ENCODE data around the gene MEIS3.
A peak's percentile ranks its signal among the peaks of the same experiment; 100 is the strongest.
"Not testable (repeated sequence)": the region's sequence is repeated elsewhere in the genome, so short reads cannot be mapped to it uniquely, and the experiment has no call there.

MEIS3 gene

GRCh38 chr19:47413941-47414340 lies 5.4 kb downstream of the MEIS3 start:
- DNase-seq: no peak

GRCh38 chr19:47411696-47412095 lies 7.6 kb downstream of the MEIS3 start:
- not testable (repeated sequence) for DNase-seq

- DNase-seq: no peak
Observed at GRCh38 chr19:47411101-47411500, 8.2 kb downstream of the MEIS3 start.

GRCh38 chr19:47408156-47408938 lies 11.0 kb downstream of the MEIS3 start:
- no peak for DNase-seq

GRCh38 chr19:47407417-47407774 lies 11.9 kb downstream of the MEIS3 start:
- DNase-seq: no peak

GRCh38 chr19:47406711-47407416 lies 12.5 kb downstream of the MEIS3 start:
- DNase-seq: no peak

- DNase-seq: no peak
Observed at GRCh38 chr19:47405854-47406417, 13.4 kb downstream of the MEIS3 start.

- DNase-seq: no peak
Observed at GRCh38 chr19:47405197-47405550, 14.2 kb downstream of the MEIS3 start.

- DNase-seq: no peak
Observed at GRCh38 chr19:47404334-47405196, 14.8 kb downstream of the MEIS3 start.

GRCh38 chr19:47402504-47402903 lies 16.8 kb downstream of the MEIS3 start:
- no peak for DNase-seq

- no peak for DNase-seq
Observed at GRCh38 chr19:47398707-47399597, 20.4 kb downstream of the MEIS3 start.

- peak; percentile 92 for DNase-seq
Observed at GRCh38 chr19:47391510-47392223, 27.7 kb downstream of the MEIS3 start.

GRCh38 chr19:47390533-47391488 lies 28.5 kb downstream of the MEIS3 start:
- DNase-seq: no peak

GRCh38 chr19:47389150-47389556 lies 30.2 kb downstream of the MEIS3 start:
- no peak for DNase-seq

GRCh38 chr19:47388721-47389120 lies 30.6 kb downstream of the MEIS3 start:
- DNase-seq: not testable (repeated sequence)

GRCh38 chr19:47387623-47388022 lies 31.7 kb downstream of the MEIS3 start:
- DNase-seq: not testable (repeated sequence)

- DNase-seq: not testable (repeated sequence)
Observed at GRCh38 chr19:47386582-47386981, 32.7 kb downstream of the MEIS3 start.

- DNase-seq: not testable (repeated sequence)
Observed at GRCh38 chr19:47384533-47384932, 34.8 kb downstream of the MEIS3 start.

GRCh38 chr19:47383890-47384289 lies 35.4 kb downstream of the MEIS3 start:
- not testable (repeated sequence) for DNase-seq

GRCh38 chr19:47381653-47382279 lies 37.6 kb downstream of the MEIS3 start:
- DNase-seq: peak; percentile 61

Data from activated CD8-positive, alpha-beta memory T cell treated with anti-CD3 and anti-CD28 coated beads for 24 hours (primary cell).